Endometrium (tissue), 2 donors: Measurements from ENCODE around the gene L3MBTL1.
A peak's percentile ranks its signal among the peaks of the same experiment; 100 is the strongest.

Source experiments
- FAIRE-seq: peaks from 2 replicates; lab custom pipeline; 2012; peaks lifted over from hg19 to GRCh38; lab: Jason Lieb, UNC
- donor health status: control.
- donor health status: control.

L3MBTL1 gene

GRCh38 chr20:43506238-43506637 is 1.3 kb upstream of the L3MBTL1 start:
- FAIRE-seq, result no peak

GRCh38 chr20:43508106-43508505 is 609 bp downstream of the L3MBTL1 start:
- FAIRE-seq, result no peak

GRCh38 chr20:43508604-43509040 is 1.1 kb downstream of the L3MBTL1 start:
- no peak for FAIRE-seq

GRCh38 chr20:43511879-43512278 is 4.4 kb downstream of the L3MBTL1 start:
- FAIRE-seq, result no peak

- no peak for FAIRE-seq
These were observed 6.0 kb downstream of the L3MBTL1 start for GRCh38 chr20:43513372-43513930.

GRCh38 chr20:43513931-43514647 is 6.6 kb downstream of the L3MBTL1 start:
- peak; percentile 82 for FAIRE-seq

- no peak for FAIRE-seq
These were observed 7.1 kb downstream of the L3MBTL1 start for GRCh38 chr20:43514648-43514999.

- no peak for FAIRE-seq
These were observed 8.1 kb downstream of the L3MBTL1 start for GRCh38 chr20:43515628-43516027.

GRCh38 chr20:43516251-43516824 is 8.8 kb downstream of the L3MBTL1 start:
- FAIRE-seq, result no peak

GRCh38 chr20:43520074-43520630 is 12.7 kb downstream of the L3MBTL1 start:
- no peak for FAIRE-seq

GRCh38 chr20:43525021-43525420 is 17.5 kb downstream of the L3MBTL1 start:
- no peak for FAIRE-seq

- no peak for FAIRE-seq
These were observed 20.9 kb downstream of the L3MBTL1 start for GRCh38 chr20:43528258-43528875.

GRCh38 chr20:43529051-43529450 is 21.6 kb downstream of the L3MBTL1 start:
- no peak for FAIRE-seq

GRCh38 chr20:43529457-43530153 is 22.1 kb downstream of the L3MBTL1 start:
- no peak for FAIRE-seq

- FAIRE-seq, result no peak
These were observed 23.0 kb downstream of the L3MBTL1 start for GRCh38 chr20:43530321-43531090.

GRCh38 chr20:43531091-43531443 is 23.6 kb downstream of the L3MBTL1 start:
- FAIRE-seq, result no peak

GRCh38 chr20:43532416-43533055 is 25.0 kb downstream of the L3MBTL1 start:
- FAIRE-seq, result no peak

- no peak for FAIRE-seq
These were observed 25.6 kb downstream of the L3MBTL1 start for GRCh38 chr20:43533060-43533459.

- no peak for FAIRE-seq
These were observed 26.5 kb downstream of the L3MBTL1 start for GRCh38 chr20:43534016-43534415.

GRCh38 chr20:43534791-43535350 is 27.4 kb downstream of the L3MBTL1 start:
- FAIRE-seq, result no peak
